ENCODE data around the gene DOK5. TPM values are rescaled to one million over a fixed set of nuclear protein-coding genes. Genes with fewer than 3 reads are reported as not detected.

DOK5 gene
- total RNA-seq, 1 experiment from 2014 or later = not detected

DNA sequence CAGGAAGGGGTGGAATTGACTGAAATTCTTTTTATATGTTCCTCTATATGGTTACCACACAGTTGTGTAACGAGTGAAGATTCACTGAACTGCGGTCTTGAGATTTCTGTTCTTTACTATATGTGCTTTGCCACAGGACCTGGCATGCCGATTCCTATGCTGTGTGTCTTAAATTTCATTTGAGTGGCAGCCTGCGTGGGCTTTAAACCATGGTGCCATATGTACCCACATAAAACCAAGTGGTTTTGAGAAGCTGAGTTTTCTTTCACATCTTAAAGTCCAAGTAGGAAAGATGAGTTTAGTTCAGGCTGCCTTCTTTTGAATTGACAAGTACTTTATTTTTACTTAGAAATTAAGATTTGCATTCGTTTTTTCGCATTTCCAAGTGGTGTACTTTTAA, 101.1 kb downstream of the DOK5 start:
- H3K9me3 ChIP-seq (replicated peaks) = no peaks in the 10 kb centered on the region
- no peak overlapping the region for H3K27ac ChIP-seq
- no peak for DNase-seq
- H3K4me1 ChIP-seq = no peaks in the 10 kb centered on the region
- H3K36me3 ChIP-seq = no peaks in the 10 kb centered on the region
- no peak overlapping the region for H3K4me3 ChIP-seq
- peaks cover 8% of the 10 kb centered on the region; the same call in 1 of the 2 replicates for H3K27me3 ChIP-seq

DNA sequence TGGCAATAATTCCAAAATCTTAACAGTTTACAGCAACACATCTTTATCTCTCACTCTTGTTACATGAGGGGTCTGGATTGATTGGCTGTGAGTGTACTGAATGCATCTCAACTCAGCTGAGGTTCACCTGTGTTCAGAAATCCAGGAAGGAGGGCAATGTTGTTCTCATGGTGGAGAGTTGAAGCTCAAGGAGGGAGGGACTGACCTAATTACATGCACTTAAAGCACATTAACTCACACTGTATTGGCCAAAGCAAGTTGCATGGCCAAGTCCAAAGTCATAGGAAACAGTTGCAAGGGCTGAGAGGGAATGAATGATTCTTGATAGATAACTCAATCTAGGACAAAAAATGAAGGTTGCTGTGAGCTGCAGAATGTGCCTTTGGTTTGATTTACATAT, 102.2 kb downstream of the DOK5 start:
- Histone ChIP-seq H3K27me3 (0 out of 2 replicates have a peak, but pooled peaks cover 8% of the 10 kb centered on the region), H3K9me3 (replicated peaks) (no peaks in the 10 kb centered on the region), H3K4me1 (no peaks in the 10 kb centered on the region), H3K4me3 (no peak overlapping the region), H3K27ac (no peak overlapping the region), H3K36me3 (no peaks in the 10 kb centered on the region)
- DNase-seq = no peak

DNA sequence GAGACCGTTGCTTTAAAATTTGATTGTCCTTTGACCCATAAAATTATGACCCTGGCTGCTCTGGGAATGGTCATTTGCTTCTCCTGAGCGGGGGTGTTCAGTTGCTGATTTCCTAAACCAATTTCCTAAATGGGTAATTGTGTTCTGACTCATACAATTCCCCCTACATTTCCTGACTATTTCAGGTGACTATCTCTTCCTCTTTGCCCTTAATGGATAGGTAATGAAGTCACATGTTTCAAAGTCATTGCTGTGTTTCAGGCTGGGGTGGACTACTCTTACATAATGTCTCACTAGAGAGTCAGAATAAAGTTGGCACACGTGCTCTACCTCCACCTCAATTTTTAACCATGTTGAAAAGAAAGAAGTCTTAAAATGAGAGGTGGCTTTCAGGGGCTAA, 109.8 kb downstream of the DOK5 start:
- no peaks in the 10 kb centered on the region for H3K4me1 ChIP-seq
- H3K4me3 ChIP-seq = no peak overlapping the region
- DNase-seq = no peak
- no peaks in the 10 kb centered on the region for H3K27me3 ChIP-seq
- H3K36me3 ChIP-seq = no peaks in the 10 kb centered on the region
- H3K27ac ChIP-seq = no peak overlapping the region
- no peaks in the 10 kb centered on the region for H3K9me3 ChIP-seq (replicated peaks)

- Histone ChIP-seq H3K4me1 (no peaks in the 10 kb centered on the region), H3K27me3 (no peaks in the 10 kb centered on the region), H3K9me3 (replicated peaks) (no peaks in the 10 kb centered on the region), H3K36me3 (no peaks in the 10 kb centered on the region), H3K27ac (no peak overlapping the region), H3K4me3 (no peak overlapping the region)
- no peak for DNase-seq
These were observed 112.0 kb downstream of the DOK5 start for GRCh38 chr20:54587408-54587807.

DNA sequence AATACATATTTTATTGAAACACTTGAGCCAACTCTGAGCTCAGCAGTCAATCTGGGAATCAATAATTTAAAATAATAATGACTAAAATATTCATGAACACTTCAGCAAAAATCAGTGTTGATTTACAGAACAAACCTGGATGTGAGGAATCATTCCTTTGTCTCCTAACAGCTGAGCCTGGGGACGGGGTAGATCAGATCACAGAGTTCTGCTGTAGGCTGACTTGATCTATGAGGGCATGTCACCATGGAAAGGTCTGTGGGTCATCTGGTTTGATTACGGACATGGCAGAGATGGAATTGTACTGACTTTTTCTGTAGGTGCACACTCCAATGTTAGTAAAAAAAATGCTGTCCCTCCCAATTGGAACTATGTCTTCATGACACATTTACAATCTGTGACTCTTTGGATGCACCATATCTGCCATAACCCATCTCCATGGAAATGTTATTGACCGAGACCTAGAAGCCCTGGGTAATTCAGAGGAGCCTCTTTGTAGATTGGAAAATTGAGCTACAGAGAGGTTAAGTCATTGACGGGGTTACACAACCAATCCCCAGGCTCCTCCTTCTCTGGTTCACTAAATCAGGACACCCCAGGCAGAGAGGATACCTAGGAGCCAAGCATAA, 114.1 kb downstream of the DOK5 start:
- no peak overlapping the region for H3K27ac ChIP-seq
- no peak for DNase-seq
- no peak overlapping the region for H3K4me3 ChIP-seq
- H3K36me3 ChIP-seq = no peaks in the 10 kb centered on the region
- no peaks in the 10 kb centered on the region for H3K4me1 ChIP-seq
- no peaks in the 10 kb centered on the region for H3K9me3 ChIP-seq (replicated peaks)
- H3K27me3 ChIP-seq = no peaks in the 10 kb centered on the region

DNA sequence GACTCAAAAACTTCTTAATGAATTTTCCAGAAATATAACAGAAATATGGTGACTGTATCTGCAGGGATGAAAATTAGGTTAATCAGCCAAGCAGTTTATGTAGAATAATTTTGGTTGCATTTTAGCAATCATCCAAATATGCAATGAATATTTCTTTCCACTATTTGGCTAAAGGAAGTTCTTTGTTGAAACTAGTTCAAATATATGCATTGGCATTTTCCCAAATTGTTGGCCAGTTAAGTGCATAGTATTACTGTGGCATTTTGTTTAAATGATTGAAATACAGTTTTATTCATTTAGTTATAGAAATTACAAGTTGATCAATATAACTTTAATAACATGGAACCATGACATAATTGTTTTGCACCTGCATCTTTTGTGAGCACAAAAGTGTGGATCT, 115.5 kb downstream of the DOK5 start:
- H3K4me1 ChIP-seq = no peaks in the 10 kb centered on the region
- H3K36me3 ChIP-seq = no peaks in the 10 kb centered on the region

GRCh38 chr20:54596651-54597050, 121.3 kb downstream of the DOK5 start:
- Histone ChIP-seq H3K9me3 (replicated peaks) (no peaks in the 10 kb centered on the region), H3K27me3 (no peaks in the 10 kb centered on the region; the same call in 1 of the 2 replicates), H3K4me1 (no peaks in the 10 kb centered on the region), H3K4me3 (no peak overlapping the region), H3K27ac (no peak overlapping the region), H3K36me3 (no peaks in the 10 kb centered on the region)
- no peak for DNase-seq

More for the DNA sequence above, 115.5 kb downstream of the DOK5 start:
- H3K27ac ChIP-seq = no peak overlapping the region
- H3K4me3 ChIP-seq = no peak overlapping the region
- H3K27me3 ChIP-seq = no peaks in the 10 kb centered on the region
- H3K9me3 ChIP-seq (replicated peaks) = no peaks in the 10 kb centered on the region
- DNase-seq = no peak

- no peak for DNase-seq
These were observed 123.0 kb downstream of the DOK5 start for GRCh38 chr20:54598352-54598751.

DNA sequence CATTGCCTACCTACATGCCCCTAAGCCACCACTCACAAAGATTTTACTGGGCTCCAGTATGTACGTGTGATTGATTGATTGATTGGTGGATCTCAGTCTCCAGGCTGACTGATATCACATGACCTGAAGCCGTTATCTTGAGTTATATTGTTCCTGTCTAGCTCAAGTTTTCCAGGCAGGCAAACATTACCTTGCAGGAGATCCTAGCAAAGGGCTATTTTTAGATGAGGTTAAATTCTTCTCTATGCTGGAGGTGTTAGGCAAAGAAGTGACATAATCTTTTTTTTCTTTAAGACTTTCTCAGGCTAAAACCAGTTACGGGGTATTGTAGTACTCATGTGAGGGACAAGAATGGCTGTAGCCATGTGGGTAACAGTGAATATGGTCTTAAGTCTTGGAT, 125.2 kb downstream of the DOK5 start:
- Histone ChIP-seq H3K4me3 (no peak overlapping the region), H3K9me3 (replicated peaks) (no peaks in the 10 kb centered on the region), H3K27ac (no peak overlapping the region), H3K36me3 (no peaks in the 10 kb centered on the region), H3K27me3 (peaks cover 5% of the 10 kb centered on the region), H3K4me1 (no peaks in the 10 kb centered on the region)
- DNase-seq = no peak

More at GRCh38 chr20:54598352-54598751, 123.0 kb downstream of the DOK5 start:
- Histone ChIP-seq H3K27ac (no peak overlapping the region), H3K36me3 (no peaks in the 10 kb centered on the region), H3K9me3 (replicated peaks) (no peaks in the 10 kb centered on the region), H3K4me1 (no peaks in the 10 kb centered on the region), H3K4me3 (no peak overlapping the region), H3K27me3 (peaks cover 5% of the 10 kb centered on the region)

GRCh38 chr20:54601831-54602515, 126.6 kb downstream of the DOK5 start:
- H3K27ac ChIP-seq = no peak overlapping the region
- H3K4me3 ChIP-seq = no peak overlapping the region
- no peaks in the 10 kb centered on the region for H3K36me3 ChIP-seq
- no peaks in the 10 kb centered on the region for H3K9me3 ChIP-seq (replicated peaks)
- no peak for DNase-seq
- no peaks in the 10 kb centered on the region for H3K4me1 ChIP-seq
- H3K27me3 ChIP-seq = peaks cover 12% of the 10 kb centered on the region

DNA sequence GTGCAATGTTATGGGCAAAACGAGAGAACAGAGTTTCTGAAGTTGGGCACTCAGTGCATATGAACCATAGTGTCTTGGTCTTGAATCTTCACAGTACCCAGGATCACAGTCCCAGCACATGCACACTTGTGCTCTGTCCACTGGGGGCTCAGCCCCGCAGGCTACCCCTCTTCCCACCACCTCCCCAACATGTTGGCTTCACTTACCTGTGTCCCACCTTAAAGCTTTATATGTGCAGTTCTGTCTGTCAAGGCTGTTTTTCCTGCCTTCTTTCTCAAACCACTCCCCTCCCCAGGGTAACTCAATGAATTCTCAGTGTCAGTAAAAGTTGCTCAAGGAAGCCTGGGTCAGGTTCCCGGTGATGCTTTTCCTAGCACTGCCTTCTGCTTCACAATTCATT, 129.9 kb downstream of the DOK5 start:
- Histone ChIP-seq H3K4me1 (no peaks in the 10 kb centered on the region), H3K4me3 (no peak overlapping the region), H3K9me3 (replicated peaks) (no peaks in the 10 kb centered on the region), H3K27me3 (peaks cover 14% of the 10 kb centered on the region), H3K27ac (no peak overlapping the region), H3K36me3 (no peaks in the 10 kb centered on the region)
- no peak for DNase-seq

DNA sequence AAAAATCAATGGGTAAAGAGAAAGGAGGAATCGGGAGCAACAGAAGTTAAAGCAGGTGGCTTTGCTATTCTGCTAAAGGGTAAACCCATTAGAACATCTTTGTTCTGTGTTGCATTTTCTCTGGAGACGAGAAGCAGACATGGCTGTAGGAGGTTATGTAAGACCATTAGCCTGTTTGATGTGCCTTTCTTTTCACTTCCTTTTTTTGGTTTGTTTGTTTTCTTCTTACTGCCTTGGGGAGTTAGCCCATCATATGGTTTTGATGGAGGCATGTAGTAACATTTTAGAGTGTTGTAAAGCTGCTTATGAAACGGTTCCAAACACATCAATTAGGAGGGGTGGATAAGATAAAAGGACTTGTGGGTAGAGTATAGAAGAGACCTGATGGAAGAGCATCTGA, 131.0 kb downstream of the DOK5 start:
- H3K4me1 ChIP-seq = no peaks in the 10 kb centered on the region
- no peak overlapping the region for H3K27ac ChIP-seq
- no peaks in the 10 kb centered on the region for H3K9me3 ChIP-seq (replicated peaks)
- DNase-seq = no peak
- H3K4me3 ChIP-seq = no peak overlapping the region
- H3K36me3 ChIP-seq = no peaks in the 10 kb centered on the region
- peaks cover 14% of the 10 kb centered on the region for H3K27me3 ChIP-seq

DNA sequence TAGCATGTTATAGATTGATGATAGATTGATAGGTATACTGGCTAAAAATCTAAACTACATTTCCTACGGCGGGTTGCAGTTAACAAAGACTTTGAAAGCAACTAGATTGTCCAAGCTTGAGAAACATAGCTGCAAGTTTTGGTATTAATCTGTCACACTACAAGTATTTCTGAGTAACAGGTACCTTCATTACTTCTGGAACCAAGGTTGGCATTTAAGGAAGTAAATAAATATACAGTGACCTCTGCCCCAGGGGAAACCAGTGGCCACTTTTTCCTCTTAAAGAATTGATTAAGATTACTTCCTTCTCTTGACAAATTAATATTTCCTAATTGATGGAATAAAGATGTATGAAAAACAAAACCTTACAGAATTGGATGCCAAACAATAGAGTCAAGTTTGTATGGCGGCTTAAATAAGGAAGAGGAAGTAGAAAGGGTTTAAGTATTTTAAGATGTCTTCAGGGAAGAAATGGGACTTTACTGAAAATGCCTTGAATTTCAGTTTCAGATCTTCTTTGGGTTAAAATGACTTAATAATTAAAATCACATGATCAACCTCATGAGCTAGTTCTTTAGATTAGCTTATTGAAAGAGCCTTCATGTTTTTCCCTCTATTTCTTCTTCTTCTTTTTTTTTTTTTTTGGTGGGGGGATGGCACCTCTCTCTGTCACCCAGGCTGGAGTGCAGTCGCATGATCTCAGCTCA, 132.8 kb downstream of the DOK5 start:
- Histone ChIP-seq H3K4me1 (no peaks in the 10 kb centered on the region), H3K4me3 (no peak overlapping the region), H3K9me3 (replicated peaks) (no peaks in the 10 kb centered on the region), H3K27me3 (peaks cover 20% of the 10 kb centered on the region), H3K36me3 (no peaks in the 10 kb centered on the region), H3K27ac (no peak overlapping the region)
- DNase-seq = no peak

DNA sequence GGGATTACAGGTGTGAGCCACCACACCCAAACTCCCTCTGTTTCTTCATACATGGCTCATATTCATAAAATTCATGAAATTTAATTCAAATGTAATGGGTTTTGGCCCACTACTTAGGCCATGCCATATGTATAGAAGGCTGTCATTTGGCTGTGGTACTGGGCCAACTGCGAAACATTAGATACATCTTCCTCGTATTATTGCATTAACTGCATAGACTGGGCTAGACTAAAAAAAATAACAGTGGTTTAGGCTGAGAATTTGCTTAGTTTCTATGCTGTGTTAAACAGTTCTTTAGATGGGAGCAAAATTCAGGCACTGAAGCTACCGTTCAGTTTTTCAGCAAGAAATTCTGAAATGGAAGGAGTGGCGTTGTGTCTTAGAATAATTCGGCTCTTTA, 133.6 kb downstream of the DOK5 start:
- H3K4me1 ChIP-seq = no peaks in the 10 kb centered on the region
- H3K36me3 ChIP-seq = no peaks in the 10 kb centered on the region
- no peak overlapping the region for H3K4me3 ChIP-seq
- no peaks in the 10 kb centered on the region for H3K9me3 ChIP-seq (replicated peaks)
- H3K27ac ChIP-seq = no peak overlapping the region
- DNase-seq = no peak
- H3K27me3 ChIP-seq = peaks cover 20% of the 10 kb centered on the region

- Histone ChIP-seq H3K4me1 (no peaks in the 10 kb centered on the region), H3K27ac (no peak overlapping the region)
These were observed 136.5 kb downstream of the DOK5 start for GRCh38 chr20:54611708-54612412.

More at GRCh38 chr20:54611708-54612412, 136.5 kb downstream of the DOK5 start:
- Histone ChIP-seq H3K9me3 (replicated peaks) (no peaks in the 10 kb centered on the region), H3K27me3 (peaks cover 29% of the 10 kb centered on the region), H3K36me3 (no peaks in the 10 kb centered on the region), H3K4me3 (no peak overlapping the region)
- DNase-seq = no peak
